ENCODE data around the gene TAF5L.

DNA sequence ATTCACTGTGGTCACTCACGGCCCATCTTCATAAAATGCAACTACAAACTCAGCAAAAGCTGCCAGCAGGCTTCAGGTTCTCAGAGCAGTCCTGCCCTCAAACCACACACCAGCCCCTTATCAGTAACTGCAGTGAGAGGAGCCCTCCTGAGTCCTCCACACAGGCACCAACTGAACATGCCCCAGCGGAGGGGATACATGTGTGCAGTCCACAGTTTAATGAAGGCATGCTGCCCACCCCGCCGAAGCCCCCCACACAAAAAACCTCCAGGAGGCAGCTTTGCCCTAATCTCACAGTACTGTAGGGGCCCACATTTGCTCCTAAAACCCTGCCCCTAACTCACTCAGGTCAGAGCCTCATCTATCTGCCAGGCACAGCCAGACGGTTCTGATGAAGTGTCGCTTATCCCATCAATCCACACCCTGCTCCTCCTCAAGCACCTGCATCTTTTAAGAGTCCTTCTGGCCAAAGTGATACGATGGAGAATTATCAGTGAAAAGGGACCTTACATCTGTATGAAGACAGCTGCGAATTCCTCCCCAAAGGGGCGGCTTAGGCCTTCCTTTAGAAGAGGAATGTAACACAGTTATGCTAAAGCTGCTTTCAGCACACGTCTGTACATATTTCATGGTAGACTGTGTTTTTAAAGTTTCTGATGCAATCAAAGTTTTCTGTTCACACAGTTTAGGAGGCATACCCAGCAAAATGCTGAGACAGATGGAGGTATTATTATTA lies 70.9 kb downstream of the TAF5L start:
- TF ChIP-seq, protein P1, sequence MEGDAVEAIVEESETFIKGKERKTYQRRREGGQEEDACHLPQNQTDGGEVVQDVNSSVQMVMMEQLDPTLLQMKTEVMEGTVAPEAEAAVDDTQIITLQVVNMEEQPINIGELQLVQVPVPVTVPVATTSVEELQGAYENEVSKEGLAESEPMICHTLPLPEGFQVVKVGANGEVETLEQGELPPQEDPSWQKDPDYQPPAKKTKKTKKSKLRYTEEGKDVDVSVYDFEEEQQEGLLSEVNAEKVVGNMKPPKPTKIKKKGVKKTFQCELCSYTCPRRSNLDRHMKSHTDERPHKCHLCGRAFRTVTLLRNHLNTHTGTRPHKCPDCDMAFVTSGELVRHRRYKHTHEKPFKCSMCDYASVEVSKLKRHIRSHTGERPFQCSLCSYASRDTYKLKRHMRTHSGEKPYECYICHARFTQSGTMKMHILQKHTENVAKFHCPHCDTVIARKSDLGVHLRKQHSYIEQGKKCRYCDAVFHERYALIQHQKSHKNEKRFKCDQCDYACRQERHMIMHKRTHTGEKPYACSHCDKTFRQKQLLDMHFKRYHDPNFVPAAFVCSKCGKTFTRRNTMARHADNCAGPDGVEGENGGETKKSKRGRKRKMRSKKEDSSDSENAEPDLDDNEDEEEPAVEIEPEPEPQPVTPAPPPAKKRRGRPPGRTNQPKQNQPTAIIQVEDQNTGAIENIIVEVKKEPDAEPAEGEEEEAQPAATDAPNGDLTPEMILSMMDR (optimal IDR thresholded peaks at IDR 0.05 in 1 of 3, IDR thresholded peaks at IDR 0.05 in 1 of 3, conservative IDR thresholded peaks at IDR 0.05 in 1 of 3; ENCODE audit: extremely low read depth in 1 of 3, insufficient read depth in 2 of 3, low read length in 3 of 3): no peak
- TF ChIP-seq EZH2 (IDR thresholded peaks at IDR 0.05; ENCODE audit: low read length): no peak

Measured in keratinocyte (primary cell).